HepG2 (cell line): ENCODE data around the gene ZKSCAN1. TPM values are rescaled to one million over a fixed set of nuclear protein-coding genes. Genes with fewer than 3 reads are reported as not detected.

Experiments used
- AGO2 ChIP-seq: fragments of 200-400 bp; formaldehyde crosslinking; optimal IDR thresholded peaks from 2 replicates; pipeline ENCODE3; 2017; ENCODE audit warnings: mild to moderate bottlenecking, low read depth, low read length, moderate library complexity
- ARID4A ChIP-seq: sonication (generic); formaldehyde crosslinking; IDR thresholded peaks from 2 replicates; pipeline ENCODE4 v1.5.0; 2020; ENCODE audit warnings: mild to moderate bottlenecking, missing genetic modification reagents, borderline replicate concordance
- CEBPZ ChIP-seq: IDR thresholded peaks from 2 replicates; pipeline ENCODE4 v1.6.1; 2012; ENCODE audit warnings: low read length, improper control_type of control experiment
- KAT2B ChIP-seq: fragments of 150-350 bp; IDR thresholded peaks from 2 replicates; pipeline ENCODE4 v1.6.1; 2014; ENCODE audit warnings: low read depth, low read length, borderline replicate concordance
- KDM2A ChIP-seq: sonication (generic); formaldehyde crosslinking; IDR thresholded peaks from 2 replicates; pipeline ENCODE4 v1.4.0; 2020; ENCODE audit warnings: low read depth, missing genetic modification reagents, borderline replicate concordance
- KDM4B ChIP-seq: sonication (generic); formaldehyde crosslinking; IDR thresholded peaks from 2 replicates; pipeline ENCODE4 v1.4.0; 2020; ENCODE audit warnings: missing genetic modification reagents
- MBD4 ChIP-seq: IDR thresholded peaks from 2 replicates; pipeline ENCODE4 v1.6.1; 2012; ENCODE audit warnings: low read length, inconsistent platforms, borderline replicate concordance
- MNT ChIP-seq: fragments of 450-650 bp; IDR thresholded peaks from 2 replicates; pipeline ENCODE4 v1.6.1; 2016
- NFIB ChIP-seq: sonication (generic); formaldehyde crosslinking; IDR thresholded peaks from 2 replicates; pipeline ENCODE4 v1.9.0; 2021; ENCODE audit warnings: missing genetic modification reagents, mild to moderate bottlenecking, borderline replicate concordance
- PHB2 ChIP-seq: fragments of 450-650 bp; IDR thresholded peaks from 2 replicates; pipeline ENCODE4 v1.6.1; 2018; ENCODE audit not compliant: partially characterized antibody
- POLR2G ChIP-seq: fragments of 200-400 bp; formaldehyde crosslinking; IDR thresholded peaks from 2 replicates; pipeline ENCODE4 v1.6.1; 2018; ENCODE audit warnings: mild to moderate bottlenecking, low read depth, low read length, moderate library complexity
- ZFP36L2 ChIP-seq: sonication (generic); formaldehyde crosslinking; IDR thresholded peaks from 2 replicates; pipeline ENCODE4 v1.4.0; 2020; ENCODE audit warnings: missing genetic modification reagents
- ZNF143 ChIP-seq: sonication (generic); formaldehyde crosslinking; IDR thresholded peaks from 2 replicates; pipeline ENCODE4 v1.4.0; 2020; ENCODE audit warnings: missing genetic modification reagents
- ZNF280B ChIP-seq: sonication (generic); formaldehyde crosslinking; IDR thresholded peaks from 2 replicates; pipeline ENCODE4 v1.5.0; 2020; ENCODE audit warnings: missing genetic modification reagents, mild to moderate bottlenecking, borderline replicate concordance
- ZXDC ChIP-seq: sonication (generic); formaldehyde crosslinking; IDR thresholded peaks from 2 replicates; pipeline ENCODE4 v1.5.0; 2020; ENCODE audit warnings: mild to moderate bottlenecking, missing genetic modification reagents
- polyA plus RNA-seq, 8 experiments: library from polyadenylated mRNA; depleted of rRNA in 3 of 8; stranded (reverse) in 7 of 8; unstranded in 1 of 8; fragments of >200 nt; fragmentation: Illumina TruSeq in 4 of 8; extraction: Trizol in 4 of 8; gene quantifications; 2 replicates each; pipeline versions ENCODE4 v1.2.1 to v1.2.3, GENCODE V29; 2011 to 2016; ENCODE audit warnings: low read depth in 4 of 8, missing spikeins in 1 of 8, mixed read lengths in 1 of 8; ENCODE audit not compliant: insufficient read depth in 1 of 8
- total RNA-seq, 5 experiments: library from RNA; depleted of rRNA; stranded (reverse); fragments of >200 nt; fragmentation: Illumina TruSeq; extraction: Trizol; gene quantifications; 2 replicates each; pipeline ENCODE4 v1.2.3, GENCODE V29; 2016; ENCODE audit warnings: low read depth in 1 of 5

ZKSCAN1 gene
- total and polyA plus RNA-seq, 2 of the 13 experiments (the other 11 are each of a cell fraction or from before 2014, with no cell fraction given) = 46.4 to 60.6 TPM

- TF ChIP-seq ZXDC (CRISPR knock-in tag) (no peak), MNT (peak; percentile 75), ARID4A (CRISPR knock-in tag) (peak; percentile 76; the same call in 1 of the 2 replicates), MBD4 (no peak), PHB2 (no peak), ZFP36L2 (CRISPR knock-in tag) (0 out of 2 replicates have a peak, but pooled peaks have one; percentile 39), AGO2 (peak; percentile 80), KDM4B (CRISPR knock-in tag) (peak; percentile 84), POLR2G (peak; percentile 93), ZNF143 (CRISPR knock-in tag) (peak; percentile 26; the same call in 1 of the 2 replicates), KAT2B (0 out of 2 replicates have a peak, but pooled peaks have one; percentile 2), ZNF280B (CRISPR knock-in tag) (0 out of 2 replicates have a peak, but pooled peaks have one; percentile 67), NFIB (CRISPR knock-in tag) (no peak), CEBPZ (no peak), KDM2A (CRISPR knock-in tag) (peak; percentile 85)
These were observed 17.8 kb upstream of the ZKSCAN1 start (continued) for GRCh38 chr7:99997545-99998137.
